Measurements from ENCODE around the gene VAMP1. TPM values are rescaled to one million over a fixed set of nuclear protein-coding genes. Genes with fewer than 3 reads are reported as not detected.
A peak's percentile ranks its signal among the peaks of the same experiment; 100 is the strongest.

Gene VAMP1
- total and polyA plus RNA-seq, 10 of the 15 experiments (the other 5 are each of a cell fraction or from before 2014, with no cell fraction given), result 4.8 to 123 (median 27.5) TPM

- TF ChIP-seq ASH2L (IDR thresholded peaks at IDR 0.05; ENCODE audit: borderline replicate concordance, low read depth) (no peak), RBBP5 (conservative IDR thresholded peaks at IDR 0.05) (no peak), IKZF1 (conservative IDR thresholded peaks at IDR 0.05) (no peak; the same call in 1 of the 2 replicates), HDAC2 (IDR thresholded peaks at IDR 0.05) (no peak), KDM1A (IDR thresholded peaks at IDR 0.05; ENCODE audit: borderline replicate concordance) (no peak), YY1 (IDR thresholded peaks at IDR 0.05; ENCODE audit: low read depth, low read length) (no peak), NR2C2 (IDR thresholded peaks at IDR 0.05; ENCODE audit: borderline replicate concordance, control insufficient read depth, insufficient read length, low read depth) (no peak), PML (IDR thresholded peaks at IDR 0.05; ENCODE audit: low read length) (no peak), FOXM1 (IDR thresholded peaks at IDR 0.05; ENCODE audit: low read depth, low read length) (no peak), MYB (IDR thresholded peaks at IDR 0.05; ENCODE audit: borderline replicate concordance, low read depth, low read length) (no peak), POLR2AphosphoS5 (IDR thresholded peaks at IDR 0.05; ENCODE audit: low read length) (no peak; the same call in 1 of the 2 replicates), SPI1 (IDR thresholded peaks at IDR 0.05; ENCODE audit: borderline replicate concordance, insufficient read depth, low read depth, low read length) (no peak), TAF1 (IDR thresholded peaks at IDR 0.05; ENCODE audit: borderline replicate concordance, low read depth, low read length) (peak; percentile 49; the same call in 1 of the 2 replicates), JUNB (IDR thresholded peaks at IDR 0.05) (no peak), SMAD1 (IDR thresholded peaks at IDR 0.05; ENCODE audit: low read depth, partially characterized antibody) (peak; percentile 13), FOXK2 (IDR thresholded peaks at IDR 0.05) (no peak), HSF1 (IDR thresholded peaks at IDR 0.05; ENCODE audit: low read depth, low read length) (no peak), MTA3 (IDR thresholded peaks at IDR 0.05; ENCODE audit: borderline replicate concordance, low read length) (no peak), TBL1XR1 (IDR thresholded peaks at IDR 0.05; ENCODE audit: low read depth, low read length) (no peak), SMAD5 (IDR thresholded peaks at IDR 0.05; ENCODE audit: low read depth) (peak; percentile 64), ATF7 (IDR thresholded peaks at IDR 0.05; ENCODE audit: low read depth) (no peak)
- TF ChIP-seq, protein P1, sequence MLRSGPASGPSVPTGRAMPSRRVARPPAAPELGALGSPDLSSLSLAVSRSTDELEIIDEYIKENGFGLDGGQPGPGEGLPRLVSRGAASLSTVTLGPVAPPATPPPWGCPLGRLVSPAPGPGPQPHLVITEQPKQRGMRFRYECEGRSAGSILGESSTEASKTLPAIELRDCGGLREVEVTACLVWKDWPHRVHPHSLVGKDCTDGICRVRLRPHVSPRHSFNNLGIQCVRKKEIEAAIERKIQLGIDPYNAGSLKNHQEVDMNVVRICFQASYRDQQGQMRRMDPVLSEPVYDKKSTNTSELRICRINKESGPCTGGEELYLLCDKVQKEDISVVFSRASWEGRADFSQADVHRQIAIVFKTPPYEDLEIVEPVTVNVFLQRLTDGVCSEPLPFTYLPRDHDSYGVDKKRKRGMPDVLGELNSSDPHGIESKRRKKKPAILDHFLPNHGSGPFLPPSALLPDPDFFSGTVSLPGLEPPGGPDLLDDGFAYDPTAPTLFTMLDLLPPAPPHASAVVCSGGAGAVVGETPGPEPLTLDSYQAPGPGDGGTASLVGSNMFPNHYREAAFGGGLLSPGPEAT (IDR thresholded peaks at IDR 0.05; ENCODE audit: low read depth), result no peak
- TF ChIP-seq, protein P2, sequence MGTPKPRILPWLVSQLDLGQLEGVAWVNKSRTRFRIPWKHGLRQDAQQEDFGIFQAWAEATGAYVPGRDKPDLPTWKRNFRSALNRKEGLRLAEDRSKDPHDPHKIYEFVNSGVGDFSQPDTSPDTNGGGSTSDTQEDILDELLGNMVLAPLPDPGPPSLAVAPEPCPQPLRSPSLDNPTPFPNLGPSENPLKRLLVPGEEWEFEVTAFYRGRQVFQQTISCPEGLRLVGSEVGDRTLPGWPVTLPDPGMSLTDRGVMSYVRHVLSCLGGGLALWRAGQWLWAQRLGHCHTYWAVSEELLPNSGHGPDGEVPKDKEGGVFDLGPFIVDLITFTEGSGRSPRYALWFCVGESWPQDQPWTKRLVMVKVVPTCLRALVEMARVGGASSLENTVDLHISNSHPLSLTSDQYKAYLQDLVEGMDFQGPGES (IDR thresholded peaks at IDR 0.05), result no peak
- TF ChIP-seq, protein P3, sequence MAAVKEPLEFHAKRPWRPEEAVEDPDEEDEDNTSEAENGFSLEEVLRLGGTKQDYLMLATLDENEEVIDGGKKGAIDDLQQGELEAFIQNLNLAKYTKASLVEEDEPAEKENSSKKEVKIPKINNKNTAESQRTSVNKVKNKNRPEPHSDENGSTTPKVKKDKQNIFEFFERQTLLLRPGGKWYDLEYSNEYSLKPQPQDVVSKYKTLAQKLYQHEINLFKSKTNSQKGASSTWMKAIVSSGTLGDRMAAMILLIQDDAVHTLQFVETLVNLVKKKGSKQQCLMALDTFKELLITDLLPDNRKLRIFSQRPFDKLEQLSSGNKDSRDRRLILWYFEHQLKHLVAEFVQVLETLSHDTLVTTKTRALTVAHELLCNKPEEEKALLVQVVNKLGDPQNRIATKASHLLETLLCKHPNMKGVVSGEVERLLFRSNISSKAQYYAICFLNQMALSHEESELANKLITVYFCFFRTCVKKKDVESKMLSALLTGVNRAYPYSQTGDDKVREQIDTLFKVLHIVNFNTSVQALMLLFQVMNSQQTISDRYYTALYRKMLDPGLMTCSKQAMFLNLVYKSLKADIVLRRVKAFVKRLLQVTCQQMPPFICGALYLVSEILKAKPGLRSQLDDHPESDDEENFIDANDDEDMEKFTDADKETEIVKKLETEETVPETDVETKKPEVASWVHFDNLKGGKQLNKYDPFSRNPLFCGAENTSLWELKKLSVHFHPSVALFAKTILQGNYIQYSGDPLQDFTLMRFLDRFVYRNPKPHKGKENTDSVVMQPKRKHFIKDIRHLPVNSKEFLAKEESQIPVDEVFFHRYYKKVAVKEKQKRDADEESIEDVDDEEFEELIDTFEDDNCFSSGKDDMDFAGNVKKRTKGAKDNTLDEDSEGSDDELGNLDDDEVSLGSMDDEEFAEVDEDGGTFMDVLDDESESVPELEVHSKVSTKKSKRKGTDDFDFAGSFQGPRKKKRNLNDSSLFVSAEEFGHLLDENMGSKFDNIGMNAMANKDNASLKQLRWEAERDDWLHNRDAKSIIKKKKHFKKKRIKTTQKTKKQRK (IDR thresholded peaks at IDR 0.05; ENCODE audit: low read depth, low read length), result no peak
Measured at GRCh38 chr12:6444704-6445688, 25.5 kb downstream of the VAMP1 start, which contains the start of gene CD27 (continued).
